BJ (cell line): ENCODE measurements around the gene SPTBN5. TPM values are rescaled to one million over a fixed set of nuclear protein-coding genes. Genes with fewer than 3 reads are reported as not detected.

Experiments
- CTCF ChIA-PET: fragments of 350-600 bp; formaldehyde crosslinking; extraction: SDS; loops from one replicate; lab custom pipeline; 2021; ENCODE audit warnings: antibody characterized with exemption, inconsistent platforms; lab: Yijun Ruan, JAX
- POLR2A ChIA-PET: fragments of 300-600 bp; sonication (Branson Sonifier 250); formaldehyde crosslinking; extraction: SDS; loops from one replicate; lab custom pipeline; 2021; ENCODE audit warnings: antibody characterized with exemption; lab: Charles Lee
- DNase-seq: peaks from one replicate; pipeline ENCODE4 v3.0.0-alpha.2; 2011; ENCODE audit warnings: low read depth
- H3K27me3 ChIP-seq: 2 replicates; pipeline ENCODE4 v1.6.0; 2011; ENCODE audit warnings: low read length; ENCODE audit not compliant: control insufficient read depth, insufficient read depth
- H3K36me3 ChIP-seq: 2 replicates; pipeline ENCODE4 v1.5.1; 2011; ENCODE audit warnings: low read length; ENCODE audit not compliant: control insufficient read depth, insufficient read depth
- H3K4me3 ChIP-seq: 2 replicates; pipeline ENCODE4 v1.5.1; 2011; ENCODE audit warnings: low read depth, mild to moderate bottlenecking, control low read depth, low read length
- polyA plus RNA-seq: library from polyadenylated mRNA; depleted of rRNA; stranded (reverse); fragments of >200 nt; gene quantifications from 2 replicates; pipeline ENCODE4 v1.2.3, GENCODE V29; 2011
- TF ChIP-seq, protein P1 (sequence below): IDR thresholded peaks from 2 replicates; pipeline ENCODE4 v1.5.1; 2011; ENCODE audit warnings: low read depth, mild to moderate bottlenecking, control low read depth, inconsistent platforms, low read length, moderate library complexity; ENCODE audit not compliant: insufficient read depth

SPTBN5 gene
- polyA plus RNA-seq, 1 experiment = 0.04 TPM

- peaks cover 3% of the 10 kb centered on the region for H3K36me3 ChIP-seq
- H3K4me3 ChIP-seq = no peak overlapping the region
- ChIA-PET POLR2A (no interaction called here), CTCF (interaction anchor here (1.2 kb wide), 1 partner anchor 12 kb away, joined by 4 read pairs; the partner anchor contains the start of gene PLA2G4B)
- no peak for DNase-seq
- TF ChIP-seq, protein P1, sequence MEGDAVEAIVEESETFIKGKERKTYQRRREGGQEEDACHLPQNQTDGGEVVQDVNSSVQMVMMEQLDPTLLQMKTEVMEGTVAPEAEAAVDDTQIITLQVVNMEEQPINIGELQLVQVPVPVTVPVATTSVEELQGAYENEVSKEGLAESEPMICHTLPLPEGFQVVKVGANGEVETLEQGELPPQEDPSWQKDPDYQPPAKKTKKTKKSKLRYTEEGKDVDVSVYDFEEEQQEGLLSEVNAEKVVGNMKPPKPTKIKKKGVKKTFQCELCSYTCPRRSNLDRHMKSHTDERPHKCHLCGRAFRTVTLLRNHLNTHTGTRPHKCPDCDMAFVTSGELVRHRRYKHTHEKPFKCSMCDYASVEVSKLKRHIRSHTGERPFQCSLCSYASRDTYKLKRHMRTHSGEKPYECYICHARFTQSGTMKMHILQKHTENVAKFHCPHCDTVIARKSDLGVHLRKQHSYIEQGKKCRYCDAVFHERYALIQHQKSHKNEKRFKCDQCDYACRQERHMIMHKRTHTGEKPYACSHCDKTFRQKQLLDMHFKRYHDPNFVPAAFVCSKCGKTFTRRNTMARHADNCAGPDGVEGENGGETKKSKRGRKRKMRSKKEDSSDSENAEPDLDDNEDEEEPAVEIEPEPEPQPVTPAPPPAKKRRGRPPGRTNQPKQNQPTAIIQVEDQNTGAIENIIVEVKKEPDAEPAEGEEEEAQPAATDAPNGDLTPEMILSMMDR = no peak
- peaks cover 13% of the 10 kb centered on the region for H3K27me3 ChIP-seq
Measured at GRCh38 chr15:41851167-41851523, 42.7 kb downstream of the SPTBN5 start.

GRCh38 chr15:41850482-41851166 is 43.2 kb downstream of the SPTBN5 start:
- peaks cover 3% of the 10 kb centered on the region for H3K36me3 ChIP-seq
- ChIA-PET POLR2A (no interaction called here), CTCF (no interaction called here)
- DNase-seq = no peak
- TF ChIP-seq, protein P1 = no peak
- H3K27me3 ChIP-seq = peaks cover 13% of the 10 kb centered on the region
- H3K4me3 ChIP-seq = no peak overlapping the region

GRCh38 chr15:41849861-41850260 is 44.0 kb downstream of the SPTBN5 start:
- Histone ChIP-seq H3K27me3 (peaks cover 13% of the 10 kb centered on the region), H3K4me3 (no peak overlapping the region), H3K36me3 (peaks cover 3% of the 10 kb centered on the region)
- ChIA-PET CTCF (no interaction called here), POLR2A (no interaction called here)
- TF ChIP-seq, protein P1 = no peak
- DNase-seq = no peak

GRCh38 chr15:41849204-41849603 is 44.6 kb downstream of the SPTBN5 start:
- DNase-seq = no peak
- H3K36me3 ChIP-seq = peaks cover 3% of the 10 kb centered on the region
- H3K27me3 ChIP-seq = peaks cover 10% of the 10 kb centered on the region
- TF ChIP-seq, protein P1 = no peak
- POLR2A ChIA-PET = no interaction called here
- CTCF ChIA-PET = no interaction called here
- H3K4me3 ChIP-seq = no peak overlapping the region

GRCh38 chr15:41848631-41849030 is 45.2 kb downstream of the SPTBN5 start:
- CTCF ChIA-PET = no interaction called here

More at GRCh38 chr15:41848631-41849030, 45.2 kb downstream of the SPTBN5 start:
- Histone ChIP-seq H3K36me3 (peaks cover 3% of the 10 kb centered on the region), H3K27me3 (peaks cover 6% of the 10 kb centered on the region), H3K4me3 (no peak overlapping the region)
- DNase-seq = no peak
- TF ChIP-seq, protein P1 = no peak
- POLR2A ChIA-PET = no interaction called here
